ENCODE data around the gene MMS22L.

GRCh38 chr6:97205966-97206365, 77.0 kb downstream of the MMS22L start:
- no peak for TF ChIP-seq CTCF (IDR thresholded peaks at IDR 0.05; ENCODE audit: poor library complexity)
- no peak for TF ChIP-seq EZH2 (IDR thresholded peaks at IDR 0.05; ENCODE audit: borderline replicate concordance)
